HS-5 (cell line): ENCODE data around the gene GON4L.
"Not testable (repeated sequence)": the region's sequence is repeated elsewhere in the genome, so short reads cannot be mapped to it uniquely, and the experiment has no call there.

Source experiments
- DNase-seq: peaks from one replicate; pipeline ENCODE4 v3.0.0-alpha.2; 2012; ENCODE audit warnings: low read depth

Gene GON4L

GRCh38 chr1:155856975-155857930 is at the start of gene GON4L:
TSS of gene GON4L (minus strand) at chr1:155857214. CDS start at chr1:155853780, 3,434 bp downstream.
- DNase-seq: peak; percentile 78

- DNase-seq: no peak
Measured at GRCh38 chr1:155904261-155904660, 47.2 kb upstream of the GON4L start.

- no peak for DNase-seq
Measured at GRCh38 chr1:155900161-155900560, 43.1 kb upstream of the GON4L start.

GRCh38 chr1:155899683-155900082 is 42.7 kb upstream of the GON4L start:
- no peak for DNase-seq

GRCh38 chr1:155898888-155899287 is 41.9 kb upstream of the GON4L start:
- no peak for DNase-seq

- no peak for DNase-seq
Measured at GRCh38 chr1:155897746-155898145, 40.7 kb upstream of the GON4L start.

GRCh38 chr1:155896476-155896875 is 39.5 kb upstream of the GON4L start:
- DNase-seq: not testable (repeated sequence)

- DNase-seq: not testable (repeated sequence)
Measured at GRCh38 chr1:155895617-155896016, 38.6 kb upstream of the GON4L start.

- peak; percentile 85 for DNase-seq
Measured at GRCh38 chr1:155893389-155894142, 36.6 kb upstream of the GON4L start.

- DNase-seq: peak; percentile 58
Measured at GRCh38 chr1:155892796-155893195, 35.8 kb upstream of the GON4L start.

GRCh38 chr1:155890251-155890650 is 33.2 kb upstream of the GON4L start:
- DNase-seq: no peak

GRCh38 chr1:155889566-155889965 is 32.6 kb upstream of the GON4L start:
- peak; percentile 40 for DNase-seq

- no peak for DNase-seq
Measured at GRCh38 chr1:155888481-155888880, 31.5 kb upstream of the GON4L start.

- no peak for DNase-seq
Measured at GRCh38 chr1:155884982-155885381, 28.0 kb upstream of the GON4L start.

GRCh38 chr1:155884031-155884960 is 27.3 kb upstream of the GON4L start:
- DNase-seq: no peak

GRCh38 chr1:155882766-155883165 is 25.8 kb upstream of the GON4L start:
- DNase-seq: no peak

- no peak for DNase-seq
Measured at GRCh38 chr1:155882235-155882634, 25.2 kb upstream of the GON4L start.

GRCh38 chr1:155880950-155881349 is 23.9 kb upstream of the GON4L start:
- DNase-seq: no peak

- DNase-seq: no peak
Measured at GRCh38 chr1:155880251-155880650, 23.2 kb upstream of the GON4L start.

GRCh38 chr1:155877945-155878344 is 20.9 kb upstream of the GON4L start:
- no peak for DNase-seq

GRCh38 chr1:155873860-155874259 is 16.8 kb upstream of the GON4L start:
- DNase-seq: no peak

GRCh38 chr1:155872527-155872926 is 15.5 kb upstream of the GON4L start:
- DNase-seq: no peak
